ENCODE results near the gene SLC6A19.

GRCh38 chr5:1162751-1163150, 38.6 kb upstream of the SLC6A19 start:
- TF ChIP-seq CTCF (IDR thresholded peaks at IDR 0.05) (no peak), POLR2A (IDR thresholded peaks at IDR 0.05) (no peak)

Measured in Peyer's patch (tissue), 4 donors.